UCSD-AML1 (cell line): ENCODE data around the gene UGT1A5.

Source experiments
- DNase-seq: peaks from one replicate; lab custom pipeline; 2025; ENCODE audit not compliant: unreplicated experiment; lab: John Stamatoyannopoulos, UW

UGT1A5 gene

GRCh38 chr2:233712611-233713261 is at the start of gene UGT1A5:
Gene UGT1A5, plus strand, starts transcription at chr2:233712907. Its CDS starts 85 bp downstream, at chr2:233712992.
- no peak for DNase-seq

GRCh38 chr2:233663911-233664310 is 48.8 kb upstream of the UGT1A5 start:
- no peak for DNase-seq

GRCh38 chr2:233668605-233669260 is 44.0 kb upstream of the UGT1A5 start:
- no peak for DNase-seq

GRCh38 chr2:233671290-233672161 is 41.2 kb upstream of the UGT1A5 start, which contains the start of gene UGT1A9:
Gene UGT1A9, plus strand, starts transcription at chr2:233671898. Its CDS starts 37 bp downstream, at chr2:233671935.
- no peak for DNase-seq

- DNase-seq: no peak
Measured at GRCh38 chr2:233672886-233673285, 39.8 kb upstream of the UGT1A5 start.

DNA sequence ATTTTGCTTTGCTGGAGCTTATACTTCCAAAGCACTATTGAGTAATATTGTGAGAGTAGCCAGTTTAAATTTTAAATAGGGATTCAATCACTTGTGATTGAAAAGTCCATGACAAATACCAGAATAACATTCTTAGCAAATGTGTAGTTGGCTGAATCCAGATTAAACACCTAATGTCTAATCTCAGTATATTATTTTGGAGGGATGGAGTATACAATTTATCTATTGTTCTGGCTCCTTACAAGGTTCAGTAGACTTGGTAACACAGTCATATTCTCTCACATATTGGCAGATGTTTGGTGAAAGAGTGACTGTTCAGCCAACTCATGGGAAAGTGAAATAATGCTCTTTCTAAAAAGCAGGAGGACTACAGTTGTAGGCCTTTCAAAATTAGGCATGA is 38.8 kb upstream of the UGT1A5 start:
- DNase-seq: no peak

DNA sequence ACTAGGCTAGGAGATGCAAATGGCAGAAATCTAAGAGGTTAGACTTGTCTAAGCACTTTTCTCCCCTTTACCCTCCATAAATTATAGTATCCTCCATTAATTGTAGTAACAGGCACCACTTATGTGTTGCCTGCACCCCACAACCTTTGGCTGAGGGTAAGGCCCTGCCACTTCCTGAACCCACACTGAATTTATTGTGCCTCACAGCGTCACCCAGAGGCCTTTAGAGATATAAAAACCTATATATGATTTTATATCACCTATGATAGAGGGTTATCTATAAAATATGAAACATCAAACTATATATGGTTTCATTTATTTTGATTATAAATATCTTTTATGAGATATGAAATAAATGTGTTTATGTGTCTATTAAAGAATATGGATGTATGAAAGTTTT is 38.4 kb upstream of the UGT1A5 start:
- DNase-seq: no peak

- DNase-seq: no peak
Measured at GRCh38 chr2:233674995-233675394, 37.7 kb upstream of the UGT1A5 start.

DNA sequence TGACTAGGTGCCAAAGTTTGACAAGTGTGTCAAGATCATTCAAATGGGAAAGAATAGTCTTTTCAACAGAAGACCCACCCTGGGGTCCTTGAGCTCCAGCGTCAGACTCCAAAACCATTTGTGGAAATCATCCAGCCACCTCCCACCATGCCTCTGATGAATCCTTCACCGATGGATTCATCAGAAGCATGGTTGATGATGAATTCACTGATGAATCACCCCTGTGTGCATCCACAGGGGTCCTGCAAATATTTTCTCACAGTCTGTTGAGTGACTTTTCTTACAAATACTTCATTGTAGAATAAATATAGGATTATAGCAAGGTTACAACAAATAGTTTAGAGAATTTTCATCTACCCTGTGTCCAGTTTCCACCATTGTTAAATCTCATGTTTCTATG is 36.7 kb upstream of the UGT1A5 start:
- no peak for DNase-seq

DNA sequence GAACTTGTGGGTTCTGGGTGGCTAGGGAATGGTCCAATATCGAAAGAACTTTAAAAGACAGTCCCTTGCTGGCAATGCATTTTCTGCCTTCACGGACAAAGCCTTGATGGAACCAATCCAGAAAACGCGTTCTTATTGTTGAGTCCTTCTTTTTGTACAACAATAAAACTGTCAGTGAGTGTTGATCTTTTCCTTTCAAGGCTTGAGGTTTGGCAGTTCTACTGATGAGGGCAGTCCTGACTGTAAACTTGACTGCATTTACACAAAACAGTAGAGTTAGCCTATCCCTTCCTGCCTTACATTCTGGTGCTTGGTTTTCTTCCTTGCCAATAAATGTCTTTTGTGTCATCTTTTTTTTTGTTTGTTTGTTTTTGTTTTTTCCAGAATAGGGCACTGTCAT is 33.5 kb upstream of the UGT1A5 start:
- no peak for DNase-seq

DNA sequence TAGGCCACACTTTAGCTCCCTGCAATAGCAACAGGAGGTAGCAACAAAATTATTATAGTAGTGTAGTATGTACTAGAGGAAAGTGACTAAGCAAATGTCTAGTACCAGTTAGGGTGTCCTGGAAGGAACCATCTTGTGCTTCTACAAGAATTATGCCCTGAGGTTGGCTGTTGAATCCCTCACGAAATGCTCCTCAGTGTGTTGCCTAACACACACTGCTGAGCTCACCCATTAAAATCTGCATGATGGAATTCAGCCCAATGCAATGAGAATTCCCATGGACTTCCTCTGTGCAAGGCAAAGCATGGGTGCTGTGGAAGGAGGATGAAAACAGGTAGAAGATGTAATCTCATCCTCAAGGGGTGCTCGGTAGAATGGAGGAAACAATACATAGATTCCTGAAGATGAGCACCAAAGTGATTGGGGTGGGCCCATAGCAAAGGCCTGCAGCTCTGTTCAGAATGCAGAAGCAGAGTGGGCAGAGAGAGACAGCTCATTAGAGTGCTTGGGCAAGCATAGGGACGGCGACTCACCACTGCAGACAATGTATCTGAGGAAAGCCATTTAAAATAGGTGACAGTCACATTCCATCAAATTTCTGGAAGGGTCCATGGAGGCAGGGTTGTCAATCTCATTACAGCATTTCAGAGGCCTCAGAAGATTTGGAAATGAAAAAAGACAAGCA is 32.2 kb upstream of the UGT1A5 start:
- no peak for DNase-seq

- DNase-seq: no peak
Measured at GRCh38 chr2:233681521-233682099, 31.1 kb upstream of the UGT1A5 start, which contains the start of gene UGT1A7. Gene UGT1A7, plus strand, starts transcription at chr2:233681901. Its CDS starts 37 bp downstream, at chr2:233681938.

- DNase-seq: no peak
Measured at GRCh38 chr2:233684640-233685039, 28.1 kb upstream of the UGT1A5 start.

- DNase-seq: no peak
Measured at GRCh38 chr2:233686928-233687327, 25.8 kb upstream of the UGT1A5 start.

- no peak for DNase-seq
Measured at GRCh38 chr2:233688341-233688740, 24.4 kb upstream of the UGT1A5 start.

DNA sequence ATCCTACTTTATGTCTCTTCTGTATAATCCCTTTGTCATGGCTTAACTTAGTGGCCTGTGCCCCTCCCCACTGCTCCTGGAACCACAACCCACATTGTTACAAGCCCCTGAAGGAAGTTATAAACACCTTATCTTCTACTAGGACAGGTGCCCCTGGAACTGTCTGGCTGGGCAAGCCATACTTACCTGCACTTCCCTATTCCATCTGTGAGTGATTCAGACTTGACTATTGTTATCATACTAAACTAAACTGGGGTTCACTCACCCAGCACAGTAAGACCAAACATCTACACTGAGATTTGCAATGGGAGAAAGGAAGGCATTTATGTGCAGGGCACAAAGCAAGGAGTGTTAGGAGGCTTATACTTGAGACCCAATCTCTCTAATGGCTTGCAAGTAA is 23.7 kb upstream of the UGT1A5 start:
- no peak for DNase-seq

- no peak for DNase-seq
Measured at GRCh38 chr2:233689501-233689900, 23.2 kb upstream of the UGT1A5 start.

GRCh38 chr2:233690444-233690843 is 22.3 kb upstream of the UGT1A5 start:
- no peak for DNase-seq

GRCh38 chr2:233691443-233692433 is 21.0 kb upstream of the UGT1A5 start:
- no peak for DNase-seq

- no peak for DNase-seq
Measured at GRCh38 chr2:233692648-233693047, 20.1 kb upstream of the UGT1A5 start, which contains the start of gene UGT1A6. Gene UGT1A6, plus strand, starts transcription at chr2:233692890. Its CDS starts 115 bp downstream, at chr2:233693005.
